ENCODE data around the gene SCIN. TPM values are rescaled to one million over a fixed set of nuclear protein-coding genes. Genes with fewer than 3 reads are reported as not detected.

SCIN gene
- total RNA-seq, 2 experiments from 2014 or later = not detected

GRCh38 chr7:12549106-12549505 lies 21.4 kb upstream of the SCIN start:
- H3K4me1 ChIP-seq (ENCODE audit: insufficient read depth, low read length, poor library complexity, severe bottlenecking) = no peaks in the 10 kb centered on the region
- H3K27ac ChIP-seq (ENCODE audit: low read depth, low read length, poor library complexity, severe bottlenecking) = no peak overlapping the region
- DNase-seq (ENCODE audit: low spot score) = no peak
- no peaks in the 10 kb centered on the region for H3K36me3 ChIP-seq (ENCODE audit: insufficient read depth, low read length)
- ChIA-PET CTCF (ENCODE audit: unreplicated experiment) (no interaction called here), POLR2A (interaction anchor here (0.7 kb wide), 1 partner anchor 16 kb away, joined by 3 read pairs; no protein-coding TSS in a partner anchor)
- no peak overlapping the region for H3K4me2 ChIP-seq (ENCODE audit: low read length)
- H4K20me1 ChIP-seq (ENCODE audit: insufficient read depth, low read length) = no peaks in the 10 kb centered on the region
- no TSS peak for BruUV-seq (replicated peaks)
- no peak overlapping the region for H3K4me3 ChIP-seq (ENCODE audit: low read depth, low read length, poor library complexity, severe bottlenecking)
- no peaks in the 10 kb centered on the region for H3K79me2 ChIP-seq (ENCODE audit: insufficient read depth, low read depth, low read length)
- TF ChIP-seq EZH2phosphoT487 (IDR thresholded peaks at IDR 0.05; ENCODE audit: borderline replicate concordance, low read depth, low read length) = no peak
- no peak for TF ChIP-seq CTCF (conservative IDR thresholded peaks at IDR 0.05; ENCODE audit: low read length)
- intact Hi-C loops (cut with micrococcal nuclease; ENCODE audit: unreplicated experiment) = no loop called here
- no peaks in the 10 kb centered on the region for H3K9me3 ChIP-seq (ENCODE audit: low read length)
- no peak overlapping the region for H2AFZ ChIP-seq (ENCODE audit: low read length)
- no peaks in the 10 kb centered on the region for H3K9me2 ChIP-seq (ENCODE audit: insufficient read depth, low read length)

- CTCF ChIA-PET (ENCODE audit: unreplicated experiment) = no interaction called here
- TF ChIP-seq EZH2phosphoT487 (IDR thresholded peaks at IDR 0.05; ENCODE audit: borderline replicate concordance, low read depth, low read length) = no peak
- no peak for TF ChIP-seq CTCF (conservative IDR thresholded peaks at IDR 0.05; ENCODE audit: low read length)
- no peaks in the 10 kb centered on the region for H3K36me3 ChIP-seq (ENCODE audit: insufficient read depth, low read length)
- no peaks in the 10 kb centered on the region for H3K9me2 ChIP-seq (ENCODE audit: insufficient read depth, low read length)
- no peak overlapping the region for H3K4me2 ChIP-seq (ENCODE audit: low read length)
- no TSS peak for BruUV-seq (replicated peaks)
- H3K4me1 ChIP-seq (ENCODE audit: insufficient read depth, low read length, poor library complexity, severe bottlenecking) = no peaks in the 10 kb centered on the region
- H3K9me3 ChIP-seq (ENCODE audit: low read length) = no peaks in the 10 kb centered on the region
- H4K20me1 ChIP-seq (ENCODE audit: insufficient read depth, low read length) = no peaks in the 10 kb centered on the region
- no peak overlapping the region for H3K27ac ChIP-seq (ENCODE audit: low read depth, low read length, poor library complexity, severe bottlenecking)
- intact Hi-C loops (cut with micrococcal nuclease; ENCODE audit: unreplicated experiment) = no loop called here
- H2AFZ ChIP-seq (ENCODE audit: low read length) = no peak overlapping the region
- no peak overlapping the region for H3K4me3 ChIP-seq (ENCODE audit: low read depth, low read length, poor library complexity, severe bottlenecking)
- H3K79me2 ChIP-seq (ENCODE audit: insufficient read depth, low read depth, low read length) = no peaks in the 10 kb centered on the region
- POLR2A ChIA-PET = interaction anchor here (0.5 to 0.6 kb wide), 2 partner anchors 16 to 30 kb away, joined by 3 to 4 read pairs; no protein-coding TSS in a partner anchor
- DNase-seq (ENCODE audit: low spot score) = no peak
Observed at GRCh38 chr7:12550956-12551355, 19.6 kb upstream of the SCIN start.

- no peak for TF ChIP-seq EZH2phosphoT487 (IDR thresholded peaks at IDR 0.05; ENCODE audit: borderline replicate concordance, low read depth, low read length)
- no peak for TF ChIP-seq CTCF (conservative IDR thresholded peaks at IDR 0.05; ENCODE audit: low read length)
- DNase-seq (ENCODE audit: low spot score) = no peak
Observed at GRCh38 chr7:12552876-12553275, 17.6 kb upstream of the SCIN start.

More at GRCh38 chr7:12552876-12553275, 17.6 kb upstream of the SCIN start:
- Histone ChIP-seq H3K79me2 (ENCODE audit: insufficient read depth, low read depth, low read length) (no peaks in the 10 kb centered on the region), H4K20me1 (ENCODE audit: insufficient read depth, low read length) (no peaks in the 10 kb centered on the region), H3K27ac (ENCODE audit: low read depth, low read length, poor library complexity, severe bottlenecking) (no peak overlapping the region), H3K9me2 (ENCODE audit: insufficient read depth, low read length) (no peaks in the 10 kb centered on the region), H3K4me1 (ENCODE audit: insufficient read depth, low read length, poor library complexity, severe bottlenecking) (no peaks in the 10 kb centered on the region), H3K36me3 (ENCODE audit: insufficient read depth, low read length) (no peaks in the 10 kb centered on the region), H3K4me2 (ENCODE audit: low read length) (no peak overlapping the region), H3K9me3 (ENCODE audit: low read length) (no peaks in the 10 kb centered on the region), H3K4me3 (ENCODE audit: low read depth, low read length, poor library complexity, severe bottlenecking) (no peak overlapping the region), H2AFZ (ENCODE audit: low read length) (no peak overlapping the region)
- POLR2A ChIA-PET = interaction anchor here (0.8 kb wide), 1 partner anchor 19 kb away, joined by 3 read pairs; no protein-coding TSS in a partner anchor
- no TSS peak for BruUV-seq (replicated peaks)
- CTCF ChIA-PET (ENCODE audit: unreplicated experiment) = no interaction called here
- intact Hi-C loops (cut with micrococcal nuclease; ENCODE audit: unreplicated experiment) = no loop called here
